ENCODE measurements around the gene MRPL21.
"Not testable (repeated sequence)": the region's sequence is repeated elsewhere in the genome, so short reads cannot be mapped to it uniquely, and the experiment has no call there.

MRPL21 gene

GRCh38 chr11:68867066-68867465 lies 36.6 kb downstream of the MRPL21 start:
- DNase-seq (ENCODE audit: low read depth), result no peak

GRCh38 chr11:68865241-68865640 lies 38.4 kb downstream of the MRPL21 start:
- no peak for DNase-seq (ENCODE audit: low read depth)

GRCh38 chr11:68863553-68864265 lies 39.9 kb downstream of the MRPL21 start:
- no peak for DNase-seq (ENCODE audit: low read depth)

GRCh38 chr11:68862421-68862820 lies 41.2 kb downstream of the MRPL21 start:
- no peak for DNase-seq (ENCODE audit: low read depth)

- no peak for DNase-seq (ENCODE audit: low read depth)
Measured at GRCh38 chr11:68859123-68859522, 44.5 kb downstream of the MRPL21 start.

GRCh38 chr11:68857037-68857586 lies 46.5 kb downstream of the MRPL21 start:
- DNase-seq (ENCODE audit: low read depth), result no peak

GRCh38 chr11:68856425-68857030 lies 47.1 kb downstream of the MRPL21 start:
- not testable (repeated sequence) for DNase-seq (ENCODE audit: low read depth)

GRCh38 chr11:68855205-68855981 lies 48.2 kb downstream of the MRPL21 start:
- no peak for DNase-seq (ENCODE audit: low read depth)

- DNase-seq (ENCODE audit: low read depth), result no peak
Measured at GRCh38 chr11:68854273-68854958, 49.2 kb downstream of the MRPL21 start.

- no peak for DNase-seq (ENCODE audit: low read depth)
Measured at GRCh38 chr11:68852628-68853027, 51.0 kb downstream of the MRPL21 start.

GRCh38 chr11:68848429-68848828 lies 55.2 kb downstream of the MRPL21 start:
- no peak for DNase-seq (ENCODE audit: low read depth)

GRCh38 chr11:68847395-68847794 lies 56.2 kb downstream of the MRPL21 start:
- no peak for DNase-seq (ENCODE audit: low read depth)

- no peak for DNase-seq (ENCODE audit: low read depth)
Measured at GRCh38 chr11:68845351-68846002, 58.2 kb downstream of the MRPL21 start.

GRCh38 chr11:68844801-68845200 lies 58.8 kb downstream of the MRPL21 start:
- DNase-seq (ENCODE audit: low read depth), result no peak

- no peak for DNase-seq (ENCODE audit: low read depth)
Measured at GRCh38 chr11:68844376-68844775, 59.3 kb downstream of the MRPL21 start.

- DNase-seq (ENCODE audit: low read depth), result no peak
Measured at GRCh38 chr11:68843703-68844312, 59.8 kb downstream of the MRPL21 start.

- no peak for DNase-seq (ENCODE audit: low read depth)
Measured at GRCh38 chr11:68843052-68843561, 60.5 kb downstream of the MRPL21 start.

- no peak for DNase-seq (ENCODE audit: low read depth)
Measured at GRCh38 chr11:68842427-68843051, 61.1 kb downstream of the MRPL21 start.

- DNase-seq (ENCODE audit: low read depth), result no peak
Measured at GRCh38 chr11:68841718-68842426, 61.8 kb downstream of the MRPL21 start, which contains the start of gene CPT1A. Gene CPT1A, minus strand, starts transcription at chr11:68841916. Its CDS starts 26,442 bp downstream, at chr11:68815474.
